ENCODE results near the gene C1QL1.

GRCh38 chr17:44992242-44992939 lies 24.3 kb upstream of the C1QL1 start:
- no peak for TF ChIP-seq USF1 (IDR thresholded peaks at IDR 0.05)
- no peak for TF ChIP-seq TAF1 (IDR thresholded peaks at IDR 0.05; ENCODE audit: low read depth)
- TF ChIP-seq CEBPB (IDR thresholded peaks at IDR 0.05) = no peak
- TF ChIP-seq EP300 (IDR thresholded peaks at IDR 0.05; ENCODE audit: borderline replicate concordance) = no peak
- no peak for TF ChIP-seq MAX (IDR thresholded peaks at IDR 0.05)
- TF ChIP-seq CREB1 (IDR thresholded peaks at IDR 0.05; ENCODE audit: low read depth) = no peak
- TF ChIP-seq NFIC (IDR thresholded peaks at IDR 0.05) = no peak
- TF ChIP-seq YY1 (IDR thresholded peaks at IDR 0.05; ENCODE audit: low read depth) = no peak
- TF ChIP-seq REST (IDR thresholded peaks at IDR 0.05; ENCODE audit: low read depth) = no peak
- TF ChIP-seq TCF12 (IDR thresholded peaks at IDR 0.05; ENCODE audit: low read depth) = no peak
- no peak for TF ChIP-seq EGR1 (IDR thresholded peaks at IDR 0.05)
- no peak for TF ChIP-seq RAD21 (IDR thresholded peaks at IDR 0.05; ENCODE audit: low read depth)
- TF ChIP-seq FOXM1 (IDR thresholded peaks at IDR 0.05; ENCODE audit: borderline replicate concordance, low read depth) = no peak

All from Ishikawa (cell line).